A549 (cell line): ENCODE results near the gene OCA2. TPM values are rescaled to one million over a fixed set of nuclear protein-coding genes. Genes with fewer than 3 reads are reported as not detected.

Experiments
- ATAC-seq, 2 experiments: fragments of 200-7000 bp in 1 of 2; fragments of >200 bp in 1 of 2; cut with Nextera tagmentation in 1 of 2; cut with Tn5 transposase in 1 of 2; 3 replicates each; pipeline versions ENCODE4 v1.8.0 to v1.9.1; 2018 to 2020; ENCODE audit warnings: mild to moderate bottlenecking in 1 of 2, moderate library complexity in 1 of 2
- CTCF ChIA-PET: fragments of 300-600 bp; sonication (Branson Sonifier 250); formaldehyde crosslinking; extraction: SDS; loops from one replicate; lab custom pipeline; 2021; ENCODE audit warnings: antibody characterized with exemption, inconsistent platforms; lab: Yijun Ruan, JAX
- POLR2A ChIA-PET: fragments of 350-600 bp; formaldehyde crosslinking; extraction: SDS; loops from one replicate; lab custom pipeline; 2021; ENCODE audit warnings: antibody characterized with exemption, inconsistent platforms; lab: Yijun Ruan, JAX
- DNase-seq, 2 experiments: peaks; one replicate each; pipeline versions ENCODE4 v3.0.0 to v3.0.0-alpha.2; 2011 to 2016; ENCODE audit warnings: low read depth in 1 of 2, low spot score in 1 of 2
- FAIRE-seq: peaks from 2 replicates; lab custom pipeline; 2011; peaks lifted over from hg19 to GRCh38; lab: Jason Lieb, UNC
- H3K27ac ChIP-seq, 2 experiments: fragments of >200 bp; sonication (Bioruptor Twin); formaldehyde crosslinking; 3 replicates each; pipeline ENCODE4 v1.5.1; 2016 to 2017
- H3K4me1 ChIP-seq: fragments of >200 bp; sonication (Bioruptor Twin); formaldehyde crosslinking; 3 replicates; pipeline ENCODE4 v1.6.1; 2016
- H3K4me2 ChIP-seq: fragments of >200 bp; sonication (Bioruptor Twin); formaldehyde crosslinking; 3 replicates; pipeline ENCODE4 v1.6.1; 2016
- H3K4me3 ChIP-seq: fragments of >200 bp; sonication (Bioruptor Twin); formaldehyde crosslinking; 3 replicates; pipeline ENCODE4 v1.5.1; 2016
- H3K9me3 ChIP-seq: fragments of >200 bp; sonication (Bioruptor Twin); formaldehyde crosslinking; 3 replicates; pipeline ENCODE4 v1.6.1; 2016
- ATOH8 ChIP-seq: fragments of 250-450 bp; sonication (Bioruptor Pico); IDR thresholded peaks from 2 replicates; pipeline ENCODE4 v1.5.0; 2020; ENCODE audit warnings: low read depth, mild to moderate bottlenecking, moderate library complexity
- BCL3 ChIP-seq: fragments of >200 bp; sonication (Bioruptor Twin); formaldehyde crosslinking; IDR thresholded peaks from 3 replicates; pipeline ENCODE4 v1.6.1; 2016
- CBX8 ChIP-seq: fragments of 200-600 bp; sonication (generic); IDR thresholded peaks from 2 replicates; pipeline ENCODE4 v1.6.1; 2016
- CEBPB ChIP-seq, 2 experiments: fragments of >200 bp in 1 of 2; sonication (Bioruptor Twin) in 1 of 2; formaldehyde crosslinking in 1 of 2; IDR thresholded peaks; 2 replicates each; pipeline ENCODE4 v1.6.1; 2012 to 2016
- CHD4 ChIP-seq: fragments of 200-600 bp; sonication (generic); IDR thresholded peaks from 2 replicates; pipeline ENCODE4 v1.6.1; 2016; ENCODE audit warnings: antibody characterized with exemption, mild to moderate bottlenecking, borderline replicate concordance
- EHMT2 ChIP-seq: fragments of 200-600 bp; sonication (generic); IDR thresholded peaks from 2 replicates; pipeline ENCODE4 v1.6.1; 2016; ENCODE audit warnings: antibody characterized with exemption, low read depth, mild to moderate bottlenecking, moderate library complexity
- ELK1 ChIP-seq: fragments of 150-350 bp; IDR thresholded peaks from 2 replicates; pipeline ENCODE4 v1.6.1; 2014; ENCODE audit warnings: low read depth, mild to moderate bottlenecking, low read length
- EP300 ChIP-seq, 2 experiments: fragments of >200 bp; sonication (Bioruptor Twin); formaldehyde crosslinking; IDR thresholded peaks; 2 replicates in 1 of 2; 3 replicates in 1 of 2; pipeline ENCODE4 v1.6.1; 2016 to 2017
- FOXS1 ChIP-seq: fragments of 250-450 bp; sonication (Bioruptor Pico); IDR thresholded peaks from 2 replicates; pipeline ENCODE4 v1.5.0; 2020; ENCODE audit warnings: mild to moderate bottlenecking, moderate library complexity
- HES2 ChIP-seq: fragments of >200 bp; sonication (Bioruptor Twin); formaldehyde crosslinking; IDR thresholded peaks from 2 replicates; pipeline ENCODE4 v1.6.1; 2016
- HEYL ChIP-seq: fragments of 250-450 bp; sonication (Bioruptor Pico); IDR thresholded peaks from 2 replicates; pipeline ENCODE4 v1.8.0; 2021; ENCODE audit warnings: mild to moderate bottlenecking, moderate library complexity
- HMGXB4 ChIP-seq: fragments of 250-450 bp; sonication (Bioruptor Pico); IDR thresholded peaks from 2 replicates; pipeline ENCODE4 v1.5.0; 2021; ENCODE audit warnings: mild to moderate bottlenecking, moderate library complexity, borderline replicate concordance
- JUNB ChIP-seq: fragments of >200 bp; sonication (Bioruptor Twin); formaldehyde crosslinking; IDR thresholded peaks from 2 replicates; pipeline ENCODE4 v1.6.1; 2016
- KDM1A ChIP-seq: fragments of 200-600 bp; sonication (generic); IDR thresholded peaks from 2 replicates; pipeline ENCODE4 v1.6.1; 2016; ENCODE audit warnings: low read depth, mild to moderate bottlenecking
- MAFK ChIP-seq: fragments of 450-650 bp; IDR thresholded peaks from 2 replicates; pipeline ENCODE4 v1.6.1; 2014; ENCODE audit not compliant: partially characterized antibody
- PBX3 ChIP-seq: IDR thresholded peaks from 2 replicates; pipeline ENCODE4 v1.6.1; 2012
- POLR2A ChIP-seq: IDR thresholded peaks from 2 replicates; pipeline ENCODE4 v1.6.1; 2012; ENCODE audit warnings: mild to moderate bottlenecking, low read length
- POLR2AphosphoS2 ChIP-seq: conservative IDR thresholded peaks from 2 replicates; pipeline ENCODE4 v1.6.1; 2012; ENCODE audit warnings: low read length, improper control_type of control experiment, inconsistent platforms
- RFX5 ChIP-seq: fragments of 450-650 bp; IDR thresholded peaks from 2 replicates; pipeline ENCODE4 v1.7.1; 2014; ENCODE audit warnings: antibody characterized with exemption, mild to moderate bottlenecking, moderate library complexity
- TFCP2L1 ChIP-seq: fragments of 250-450 bp; sonication (Bioruptor Pico); IDR thresholded peaks from 2 replicates; pipeline ENCODE4 v1.5.0; 2021; ENCODE audit warnings: mild to moderate bottlenecking
- ZC3H11A ChIP-seq: fragments of 450-650 bp; IDR thresholded peaks from 2 replicates; pipeline ENCODE4 v1.6.1; 2014; ENCODE audit warnings: antibody characterized with exemption, mild to moderate bottlenecking
- WGBS: methylation state at CpG from one replicate; pipeline ENCODE4 v1.1.6; 2017; ENCODE audit errors: missing lambda C conversion rate; 5-methylcytosine and 5-hydroxymethylcytosine counted together
- polyA plus RNA-seq, 4 experiments: library from polyadenylated mRNA; depleted of rRNA in 3 of 4; stranded (reverse); fragments of >200 nt; fragmentation: RNase III in 1 of 4; extraction: RNeasy Plus Mini Kit Qiagen cat#74134 plus additional on column Dnase treatment in 1 of 4; gene quantifications; 2 replicates in 3 of 4; 3 replicates in 1 of 4; pipeline ENCODE4 v1.2.3, GENCODE V29; 2011 to 2017

OCA2 gene
- polyA plus RNA-seq, 2 of the 4 experiments (the other 2 are of a cell fraction) = 0.17 to 0.25 TPM

- Histone ChIP-seq H3K4me2 (no peak overlapping the region), H3K9me3 (no peaks in the 10 kb centered on the region), H3K4me1 (no peaks in the 10 kb centered on the region), H3K27ac (no peak overlapping the region), H3K4me3 (no peak overlapping the region)
- FAIRE-seq (no peak), DNase-seq (no peak), ATAC-seq (no peak)
- WGBS = 43% methylated on average over 7 of the region's 7 CpGs
- no peak for TF ChIP-seq CHD4
- no peak for TF ChIP-seq CEBPB (IDR thresholded peaks at IDR 0.05)
- no peak for TF ChIP-seq EHMT2
- TF ChIP-seq ZC3H11A = no peak
- TF ChIP-seq HES2 = no peak
- no peak for TF ChIP-seq ATOH8 (CRISPR knock-in tag)
- no peak for TF ChIP-seq ELK1
- no peak for TF ChIP-seq PBX3
- TF ChIP-seq KDM1A = no peak
- CTCF ChIA-PET = no interaction called here
- POLR2A ChIA-PET = no interaction called here
These were observed 231.3 kb downstream of the OCA2 start for GRCh38 chr15:27867861-27868260.

- ATAC-seq (no peak), FAIRE-seq (no peak), DNase-seq (no peak)
- Histone ChIP-seq H3K4me3 (no peak overlapping the region), H3K4me1 (no peaks in the 10 kb centered on the region), H3K9me3 (no peaks in the 10 kb centered on the region; the same call in 2 of the 3 replicates), H3K4me2 (no peak overlapping the region), H3K27ac (no peak overlapping the region)
- 21% methylated on average over 8 of the region's 10 CpGs for WGBS
- ChIA-PET POLR2A (no interaction called here), CTCF (interaction anchor here (0.8 kb wide), 1 partner anchor 12 kb away, joined by 3 read pairs; no protein-coding TSS in a partner anchor)
- TF ChIP-seq KDM1A (no peak), MAFK (no peak), POLR2A (no peak), BCL3 (no peak), CBX8 (no peak), RFX5 (no peak), ZC3H11A (no peak), HMGXB4 (CRISPR knock-in tag) (no peak)
- TF ChIP-seq, all 56 proteins: peak for 0
These were observed 232.5 kb downstream of the OCA2 start for GRCh38 chr15:27866505-27867165.

- no peak for DNase-seq
- Histone ChIP-seq H3K4me2 (no peak overlapping the region), H3K4me1 (no peaks in the 10 kb centered on the region), H3K27ac (no peak overlapping the region), H3K9me3 (no peaks in the 10 kb centered on the region; the same call in 2 of the 3 replicates), H3K4me3 (no peak overlapping the region)
- 0% methylated on average over 3 of the region's 3 CpGs for whole genome bisulfite sequencing
- POLR2A ChIA-PET = no interaction called here
- ATAC-seq = no peak
- CTCF ChIA-PET = interaction anchor here (0.8 kb wide), 1 partner anchor 11 kb away, joined by 3 read pairs; no protein-coding TSS in a partner anchor
- no peak for FAIRE-seq
- TF ChIP-seq JUNB = no peak
- TF ChIP-seq EP300 (IDR thresholded peaks at IDR 0.05) = no peak
- TF ChIP-seq POLR2AphosphoS2 = no peak
- TF ChIP-seq POLR2A = no peak
- TF ChIP-seq PBX3 = no peak
- TF ChIP-seq FOXS1 (CRISPR knock-in tag) = no peak
- no peak for TF ChIP-seq RFX5
- no peak for TF ChIP-seq HEYL (CRISPR knock-in tag)
- no peak for TF ChIP-seq TFCP2L1
These were observed 233.2 kb downstream of the OCA2 start for GRCh38 chr15:27865926-27866325.
